Aorta (tissue), 5 donors: ENCODE results near the gene PPP3CA. TPM values are rescaled to one million over a fixed set of nuclear protein-coding genes. Genes with fewer than 3 reads are reported as not detected.
A peak's percentile ranks its signal among the peaks of the same experiment; 100 is the strongest.

Experiments
- ATAC-seq: fragments of 200-7000 bp; cut with Tn5 transposase; one replicate; pipeline ENCODE4 v1.9.1; 2022; ENCODE audit warnings: moderate library complexity; ENCODE audit not compliant: low FRiP score
- DNase-seq, 2 donors: peaks; one replicate each; pipeline ENCODE4 v3.0.0-alpha.2; 2020
- H3K27ac ChIP-seq, 2 donors: one replicate each; pipeline ENCODE4 v1.5.1; 2013; ENCODE audit warnings: low read length in 2 of 2, mild to moderate bottlenecking in 2 of 2, moderate library complexity in 2 of 2, control low read depth in 1 of 2, inconsistent platforms in 1 of 2, low read depth in 1 of 2
- H3K27me3 ChIP-seq, 2 donors: one replicate each; pipeline ENCODE4 v1.6.1; 2013; ENCODE audit warnings: control low read depth in 1 of 2, low read length in 1 of 2, mild to moderate bottlenecking in 1 of 2, moderate library complexity in 1 of 2; ENCODE audit not compliant: insufficient read depth in 2 of 2, control insufficient read depth in 1 of 2
- H3K36me3 ChIP-seq, 2 donors: one replicate each; pipeline ENCODE4 v1.6.1; 2013; ENCODE audit warnings: control low read depth in 1 of 2, low read length in 1 of 2, mild to moderate bottlenecking in 1 of 2; ENCODE audit not compliant: insufficient read depth in 2 of 2, control insufficient read depth in 1 of 2
- H3K4me1 ChIP-seq, 2 donors: one replicate each; pipeline ENCODE4 v1.6.1; 2013; ENCODE audit warnings: low read length in 2 of 2, control low read depth in 1 of 2, mild to moderate bottlenecking in 1 of 2, moderate library complexity in 1 of 2; ENCODE audit not compliant: insufficient read depth in 2 of 2, control insufficient read depth in 1 of 2
- H3K4me3 ChIP-seq, 2 donors: one replicate each; pipeline ENCODE4 v1.5.1; 2013; ENCODE audit warnings: low read length in 2 of 2, control low read depth in 1 of 2, mild to moderate bottlenecking in 1 of 2
- H3K9me3 ChIP-seq: one replicate; pipeline ENCODE4 v1.6.1; 2013; ENCODE audit warnings: mild to moderate bottlenecking, low read length; ENCODE audit not compliant: control insufficient read depth
- WGBS, 2 donors: extraction: QIAGEN DNeasy Blood & Tissue Kit; methylation state at CpG; one replicate each; pipeline ENCODE4 v1.1.7; 2013; 5-methylcytosine and 5-hydroxymethylcytosine counted together
- intact Hi-C, 2 donors: fragments of 100-400 bp; cut with DNase I; formaldehyde crosslinking; loops; one replicate each; pipeline versions ENCODE4 v1.14.2 to v1.15.0; 2022
- polyA plus RNA-seq, 2 donors: library from polyadenylated mRNA; stranded (reverse); fragments of 200-250 nt; gene quantifications; one replicate each; pipeline ENCODE4 v1.2.3, GENCODE V29; 2013
- total RNA-seq, 2 donors: library from RNA; stranded (reverse); fragmentation: NEBNext Ultra II Directional; extraction: Animal tissue kit (Norgen Biotek cat#: 25700); gene quantifications; one replicate each; pipeline ENCODE4 v1.2.1, GENCODE V29; 2021
- donor health status: healthy with polysubstance abuse.
- donor health status: Bipolar disorder and iron deficiency.
- donor health status: DM: no; HTN: no; CAD: no.
- donor health status: DM: no; HTN: no; CAD: no.
- donor health status: DM: yes; HTN: yes; CAD: no.

Gene PPP3CA
- total and polyA plus RNA-seq, 4 donors, result 6.8 to 56.4 (median 24.7) TPM

- no peak overlapping the region for H3K4me3 ChIP-seq
- H3K27me3 ChIP-seq, result no peaks in the 10 kb centered on the region
- H3K36me3 ChIP-seq, result no peaks in the 10 kb centered on the region
- intact Hi-C loops, result loop anchor here in 1 of 2 donors (5.0 kb wide), 1 partner anchor 116 kb away; the partner anchor contains the start of gene PPP3CA
- no peaks in the 10 kb centered on the region for H3K4me1 ChIP-seq
- no peaks in the 10 kb centered on the region for H3K9me3 ChIP-seq
- H3K27ac ChIP-seq, result no peak overlapping the region
- ATAC-seq (no peak), DNase-seq (no peak)
- WGBS, 2 donors, result 85% methylated on average over 3 of the region's 3 CpGs
These were observed 116.4 kb downstream of the PPP3CA start for GRCh38 chr4:101230801-101231426.

- H3K9me3 ChIP-seq, result no peaks in the 10 kb centered on the region
- ATAC-seq (no peak), DNase-seq (no peak)
- intact Hi-C loops, result no loop called here
- H3K4me3 ChIP-seq, result no peak overlapping the region
- no peaks in the 10 kb centered on the region for H3K27me3 ChIP-seq
- no peaks in the 10 kb centered on the region for H3K4me1 ChIP-seq
- no peaks in the 10 kb centered on the region for H3K36me3 ChIP-seq
- H3K27ac ChIP-seq, result no peak overlapping the region
- WGBS, 2 donors, result 77 to 94% methylated on average over 2 of the region's 2 CpGs
These were observed 118.2 kb downstream of the PPP3CA start for GRCh38 chr4:101229116-101229515.

GRCh38 chr4:101227715-101228114 is 119.6 kb downstream of the PPP3CA start:
- Histone ChIP-seq H3K4me1 (no peaks in the 10 kb centered on the region), H3K27ac (no peak overlapping the region)
- no peak for ATAC-seq

GRCh38 chr4:101224358-101225218 is 122.7 kb downstream of the PPP3CA start:
- intact Hi-C loops, result no loop called here
- 50 to 61% methylated on average over 4 of the region's 4 CpGs for WGBS, 2 donors
- H3K27me3 ChIP-seq, result no peaks in the 10 kb centered on the region
- DNase-seq (no peak), ATAC-seq (peak; percentile 19)
- no peaks in the 10 kb centered on the region for H3K9me3 ChIP-seq
- no peak overlapping the region for H3K4me3 ChIP-seq
- H3K27ac ChIP-seq, result no peak overlapping the region
- no peaks in the 10 kb centered on the region for H3K4me1 ChIP-seq
- H3K36me3 ChIP-seq, result no peaks in the 10 kb centered on the region

More at GRCh38 chr4:101227715-101228114, 119.6 kb downstream of the PPP3CA start:
- intact Hi-C loops, result no loop called here
- no peaks in the 10 kb centered on the region for H3K9me3 ChIP-seq
- H3K36me3 ChIP-seq, result no peaks in the 10 kb centered on the region
- DNase-seq, result no peak
- H3K4me3 ChIP-seq, result no peak overlapping the region
- H3K27me3 ChIP-seq, result no peaks in the 10 kb centered on the region

DNA sequence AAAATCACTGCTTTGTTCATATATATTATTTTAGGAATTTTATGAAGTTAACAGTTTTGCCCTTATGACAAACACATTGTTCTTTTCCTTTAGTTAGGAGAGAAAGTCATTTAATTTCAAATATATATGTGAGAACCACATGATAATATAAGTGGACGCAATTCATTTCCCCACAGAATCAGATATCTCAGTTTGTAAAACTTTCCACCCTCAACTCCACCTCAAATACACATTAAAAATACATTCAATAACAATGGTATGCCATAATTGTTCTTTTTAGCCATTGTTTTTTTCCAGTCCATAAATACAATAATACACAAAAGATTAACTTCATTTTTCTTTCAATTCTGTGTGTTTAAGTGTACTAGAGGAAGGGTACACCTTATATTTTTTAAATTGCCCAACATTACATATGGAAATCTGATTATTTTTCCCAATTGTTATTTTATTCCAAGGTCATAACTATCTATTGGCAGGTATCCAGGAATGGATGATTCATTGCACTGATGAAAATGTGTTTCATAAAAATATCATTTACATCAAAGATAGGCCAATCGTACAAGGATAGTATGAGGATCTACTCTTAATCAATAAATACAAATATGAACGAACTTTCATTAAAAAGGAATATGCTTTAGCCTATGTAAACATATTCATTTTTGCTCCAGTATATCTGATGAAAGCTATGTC is 125.0 kb downstream of the PPP3CA start:
- Histone ChIP-seq H3K9me3 (no peaks in the 10 kb centered on the region), H3K27me3 (no peaks in the 10 kb centered on the region), H3K4me3 (no peak overlapping the region), H3K27ac (no peak overlapping the region), H3K4me1 (no peaks in the 10 kb centered on the region), H3K36me3 (no peaks in the 10 kb centered on the region)
- 58 to 70% methylated on average over 3 of the region's 3 CpGs for WGBS, 2 donors
- DNase-seq (no peak), ATAC-seq (no peak)
- intact Hi-C loops, result no loop called here

GRCh38 chr4:101221294-101221693 is 126.0 kb downstream of the PPP3CA start:
- H3K27ac ChIP-seq, result no peak overlapping the region
- H3K4me1 ChIP-seq, result no peaks in the 10 kb centered on the region
- 76 to 77% methylated on average over 2 of the region's 2 CpGs for WGBS, 2 donors
- no peaks in the 10 kb centered on the region for H3K27me3 ChIP-seq
- no peak for DNase-seq
- ATAC-seq, result no peak
- H3K36me3 ChIP-seq, result no peaks in the 10 kb centered on the region
- intact Hi-C loops, result no loop called here
- no peaks in the 10 kb centered on the region for H3K9me3 ChIP-seq
- no peak overlapping the region for H3K4me3 ChIP-seq

GRCh38 chr4:101218894-101219293 is 128.4 kb downstream of the PPP3CA start:
- H3K9me3 ChIP-seq, result no peaks in the 10 kb centered on the region
- intact Hi-C loops, result no loop called here
- no peak overlapping the region for H3K27ac ChIP-seq
- H3K36me3 ChIP-seq, result no peaks in the 10 kb centered on the region
- WGBS, 2 donors, result 45 to 63% methylated on average over 1 of the region's 1 CpG
- no peak overlapping the region for H3K4me3 ChIP-seq
- no peak for ATAC-seq
- H3K27me3 ChIP-seq, result no peaks in the 10 kb centered on the region
- no peaks in the 10 kb centered on the region for H3K4me1 ChIP-seq
- DNase-seq, result no peak

DNA sequence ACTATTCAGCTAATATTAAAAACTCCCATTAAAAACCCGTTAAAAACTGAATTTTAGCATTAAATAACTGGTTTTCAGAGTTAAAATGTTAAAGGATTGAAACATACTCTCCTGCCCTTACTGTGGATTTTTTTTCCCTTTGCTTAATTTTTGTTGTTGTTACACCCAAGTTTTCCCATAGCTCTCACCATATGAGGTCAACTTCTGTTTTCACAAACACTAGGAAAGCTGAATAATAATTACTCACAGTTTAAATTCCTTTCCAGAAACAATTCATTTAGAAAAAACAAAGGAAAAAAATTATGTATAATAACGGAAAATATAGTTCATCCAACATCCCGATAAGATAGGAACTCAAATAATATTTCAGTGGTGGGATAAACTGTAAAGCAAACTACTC is 129.0 kb downstream of the PPP3CA start:
- 32 to 33% methylated on average over 3 of the region's 3 CpGs for WGBS, 2 donors
- H3K27ac ChIP-seq, result no peak overlapping the region
- H3K27me3 ChIP-seq, result no peaks in the 10 kb centered on the region
- no peak overlapping the region for H3K4me3 ChIP-seq
- H3K9me3 ChIP-seq, result no peaks in the 10 kb centered on the region
- no peaks in the 10 kb centered on the region for H3K36me3 ChIP-seq
- no peaks in the 10 kb centered on the region for H3K4me1 ChIP-seq
- DNase-seq, result no peak
- intact Hi-C loops, result no loop called here
- no peak for ATAC-seq
